Measurements from ENCODE around the gene MLX. TPM values are rescaled to one million over a fixed set of nuclear protein-coding genes. Genes with fewer than 3 reads are reported as not detected.
"Not testable (repeated sequence)": the region's sequence is repeated elsewhere in the genome, so short reads cannot be mapped to it uniquely, and the experiment has no call there.

MLX gene
- total and polyA plus RNA-seq, 8 donors = 39.1 to 101 (median 59.5) TPM

DNA sequence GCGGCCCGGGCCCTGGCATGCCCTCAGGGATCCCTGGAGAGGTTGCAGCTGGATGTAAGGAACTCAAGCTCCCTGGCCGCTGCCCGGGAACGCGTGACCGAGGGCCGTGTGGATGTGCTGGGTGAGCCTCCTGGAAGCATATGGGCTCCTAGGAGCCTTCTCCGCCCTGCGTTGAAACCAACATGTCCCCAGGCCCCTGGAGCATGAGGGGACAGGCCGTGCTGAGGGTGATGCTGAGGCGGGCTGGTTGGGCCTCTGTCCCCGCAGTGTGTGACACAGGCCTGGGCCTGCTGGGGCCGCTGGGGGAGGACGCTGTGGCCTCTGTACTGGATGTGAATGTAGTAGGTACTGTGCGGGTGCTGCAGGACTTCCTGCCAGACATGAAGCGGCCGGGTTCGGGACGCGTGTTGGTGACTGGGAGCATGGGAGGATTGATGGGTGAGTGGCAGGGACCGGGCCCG is 19.9 kb upstream of the MLX start:
- intact Hi-C loops (cut with DNase I; ENCODE audit: low total_unique reads) = no loop called here
- DNase-seq = no peak
- Histone ChIP-seq H3K27ac (no peak overlapping the region), H3K4me1 (peaks cover 5 to 27% (median 20%) of the 10 kb centered on the region in 4 donors), H3K4me3 (no peak overlapping the region), H3K36me3 (peaks cover 21 to 40% (median 29%) of the 10 kb centered on the region in 4 donors), H3K9me3 (no peaks in the 10 kb centered on the region), H3K27me3 (no peaks in the 10 kb centered on the region)
- TF ChIP-seq, protein P1, sequence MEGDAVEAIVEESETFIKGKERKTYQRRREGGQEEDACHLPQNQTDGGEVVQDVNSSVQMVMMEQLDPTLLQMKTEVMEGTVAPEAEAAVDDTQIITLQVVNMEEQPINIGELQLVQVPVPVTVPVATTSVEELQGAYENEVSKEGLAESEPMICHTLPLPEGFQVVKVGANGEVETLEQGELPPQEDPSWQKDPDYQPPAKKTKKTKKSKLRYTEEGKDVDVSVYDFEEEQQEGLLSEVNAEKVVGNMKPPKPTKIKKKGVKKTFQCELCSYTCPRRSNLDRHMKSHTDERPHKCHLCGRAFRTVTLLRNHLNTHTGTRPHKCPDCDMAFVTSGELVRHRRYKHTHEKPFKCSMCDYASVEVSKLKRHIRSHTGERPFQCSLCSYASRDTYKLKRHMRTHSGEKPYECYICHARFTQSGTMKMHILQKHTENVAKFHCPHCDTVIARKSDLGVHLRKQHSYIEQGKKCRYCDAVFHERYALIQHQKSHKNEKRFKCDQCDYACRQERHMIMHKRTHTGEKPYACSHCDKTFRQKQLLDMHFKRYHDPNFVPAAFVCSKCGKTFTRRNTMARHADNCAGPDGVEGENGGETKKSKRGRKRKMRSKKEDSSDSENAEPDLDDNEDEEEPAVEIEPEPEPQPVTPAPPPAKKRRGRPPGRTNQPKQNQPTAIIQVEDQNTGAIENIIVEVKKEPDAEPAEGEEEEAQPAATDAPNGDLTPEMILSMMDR (IDR thresholded peaks at IDR 0.05) = no peak
- WGBS, 5 donors = 73 to 89% (median 81%) methylated on average over 10 to 23 of the region's 23 CpGs

DNA sequence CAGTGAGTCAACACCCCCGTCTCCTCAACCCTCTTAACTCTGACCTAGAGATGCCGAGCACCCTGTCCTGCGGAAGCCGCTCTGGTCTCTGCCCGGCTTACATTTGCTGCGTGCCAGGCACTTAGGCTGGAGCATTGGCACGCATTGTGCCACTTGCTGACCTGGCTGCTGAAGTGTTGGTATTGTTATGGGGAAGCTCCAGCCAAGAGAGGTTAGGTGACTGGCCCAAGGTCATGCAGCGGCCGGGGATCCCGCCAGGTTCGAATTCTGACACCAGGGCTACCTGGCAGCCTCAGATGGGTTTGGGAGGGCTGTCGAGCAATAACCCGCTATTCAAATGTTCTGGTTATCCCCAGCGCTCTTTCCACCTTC is 19.2 kb upstream of the MLX start:
- no peaks in the 10 kb centered on the region for H3K27me3 ChIP-seq
- TF ChIP-seq EP300 (IDR thresholded peaks at IDR 0.05) = no peak
- no peak for TF ChIP-seq POLR2A (IDR thresholded peaks at IDR 0.05)
- TF ChIP-seq, protein P1 (IDR thresholded peaks at IDR 0.05) = no peak
- TF ChIP-seq POLR2AphosphoS5 (IDR thresholded peaks at IDR 0.05) = no peak
- 56 to 76% (median 72%) methylated on average over 5 to 14 of the region's 14 CpGs for WGBS, 5 donors
- H3K36me3 ChIP-seq = peaks cover 14 to 38% (median 23%) of the 10 kb centered on the region in 4 donors
- H3K9me3 ChIP-seq = no peaks in the 10 kb centered on the region
- intact Hi-C loops (cut with DNase I; ENCODE audit: low total_unique reads) = no loop called here
- H3K27ac ChIP-seq = peak overlapping the region in 1 of 5 donors; percentile 1
- peak in 1 of 2 donors; percentile 45 for DNase-seq
- peaks cover 5 to 33% (median 22%) of the 10 kb centered on the region in 4 donors for H3K4me1 ChIP-seq
- H3K4me3 ChIP-seq = peak overlapping the region in 3 of 4 donors; percentile 39 to 55 (median 45)

DNA sequence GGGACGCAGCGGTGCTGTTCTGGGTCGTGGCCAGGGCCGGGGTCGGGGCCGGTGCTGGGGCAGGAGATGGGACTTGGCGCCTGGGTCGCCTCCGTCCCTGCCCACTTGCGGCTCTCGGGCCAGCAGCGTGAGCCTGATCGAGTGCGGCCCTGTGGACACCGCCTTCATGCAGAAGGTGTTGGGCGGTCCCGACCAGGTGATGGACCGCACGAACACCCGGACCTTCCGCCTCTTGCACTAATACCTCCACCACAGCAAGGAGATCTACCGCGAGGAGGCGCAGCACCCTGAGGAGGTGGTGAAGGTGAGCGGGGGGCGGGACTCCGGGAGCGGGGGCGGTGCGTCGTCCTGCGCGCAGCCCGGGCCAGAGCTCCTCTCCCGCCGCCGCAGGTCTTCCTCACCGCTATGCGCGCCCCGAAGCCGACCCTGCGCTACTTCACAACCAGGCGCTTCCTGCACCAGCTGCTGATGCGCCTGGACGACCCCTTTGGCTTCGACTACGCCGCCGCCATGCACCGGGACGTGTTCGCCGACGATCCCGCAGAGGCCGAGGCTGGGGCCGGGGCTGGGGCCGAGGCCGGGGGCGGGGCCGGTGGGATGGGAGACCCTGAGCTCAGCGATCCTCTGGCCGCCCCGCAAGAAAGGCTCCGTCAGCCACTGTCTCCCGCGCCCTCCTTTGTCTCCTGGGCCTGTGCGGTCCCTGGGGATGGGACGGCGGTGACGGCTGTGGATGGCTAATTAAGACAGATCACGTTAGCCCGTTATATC is 18.6 kb upstream of the MLX start:
- peak overlapping the region; percentile 32 to 55 (median 42) for H3K4me3 ChIP-seq
- H3K36me3 ChIP-seq = peaks cover 8 to 37% (median 22%) of the 10 kb centered on the region in 4 donors
- peak overlapping the region in 1 of 5 donors; percentile 1 for H3K27ac ChIP-seq
- peaks cover 7 to 38% (median 27%) of the 10 kb centered on the region in 4 donors for H3K4me1 ChIP-seq
- peak; percentile 94 for DNase-seq
- TF ChIP-seq POLR2AphosphoS5 (IDR thresholded peaks at IDR 0.05) = peak; percentile 7 to 81 (median 24)
- TF ChIP-seq, protein P1 (IDR thresholded peaks at IDR 0.05) = peak in 5 of 7 experiments; percentile 20 to 62 (median 57)
- no peak for TF ChIP-seq EP300 (IDR thresholded peaks at IDR 0.05)
- TF ChIP-seq POLR2A (IDR thresholded peaks at IDR 0.05) = no peak
- no peaks in the 10 kb centered on the region for H3K27me3 ChIP-seq
- 9 to 38% (median 14%) methylated on average over 21 to 74 of the region's 74 CpGs for WGBS, 5 donors
- intact Hi-C loops (cut with DNase I; ENCODE audit: low total_unique reads) = no loop called here
- H3K9me3 ChIP-seq = no peaks in the 10 kb centered on the region

DNA sequence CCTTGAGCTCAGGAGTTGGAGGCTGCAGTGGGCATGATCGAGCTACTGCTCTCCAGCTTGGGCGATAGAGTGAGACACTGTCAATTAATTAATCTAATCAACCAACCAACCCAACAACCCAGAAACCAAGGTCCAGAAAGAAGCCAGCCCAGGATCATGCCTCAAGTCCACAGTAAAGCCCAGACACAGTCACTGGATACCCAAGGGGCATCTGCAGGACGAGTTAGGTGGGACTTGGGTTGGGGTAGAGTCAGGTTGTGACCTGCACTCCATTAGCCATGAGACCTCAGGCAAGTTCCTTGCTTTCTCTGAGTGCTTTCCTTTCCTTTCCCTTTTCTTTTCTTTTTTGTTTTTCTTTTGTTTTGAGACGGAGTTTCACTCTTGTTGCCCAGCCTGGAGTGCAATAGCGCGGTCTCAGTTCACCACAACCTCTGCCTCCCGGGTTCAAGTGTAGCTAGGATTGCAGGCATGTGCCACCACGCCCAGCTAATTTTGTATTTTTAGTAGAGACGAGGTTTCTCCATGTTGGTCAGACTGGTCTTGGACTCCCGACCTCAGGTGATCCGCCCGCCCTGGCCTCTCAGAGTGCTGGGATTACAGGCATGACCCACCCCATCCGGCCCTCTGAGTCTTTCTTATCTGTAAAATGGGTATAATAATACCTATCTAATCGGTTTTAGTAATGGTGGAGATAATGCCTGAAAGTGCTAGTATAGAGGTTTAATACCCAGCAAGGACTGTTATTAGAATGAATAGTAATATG is 17.7 kb upstream of the MLX start:
- peaks cover 3 to 28% (median 13%) of the 10 kb centered on the region in 4 donors for H3K36me3 ChIP-seq
- H3K4me1 ChIP-seq = peaks cover 16 to 47% (median 36%) of the 10 kb centered on the region in 4 donors
- TF ChIP-seq, protein P1 (IDR thresholded peaks at IDR 0.05) = no peak
- TF ChIP-seq POLR2A (IDR thresholded peaks at IDR 0.05) (no peak), EP300 (IDR thresholded peaks at IDR 0.05) (no peak), POLR2AphosphoS5 (IDR thresholded peaks at IDR 0.05) (no peak)
- no peak for DNase-seq
- no peaks in the 10 kb centered on the region for H3K9me3 ChIP-seq
- intact Hi-C loops (cut with DNase I; ENCODE audit: low total_unique reads) = no loop called here
- WGBS, 5 donors = 53 to 70% (median 63%) methylated on average over 14 of the region's 14 CpGs
- peak overlapping the region in 2 of 4 donors; percentile 39 to 55 for H3K4me3 ChIP-seq
- H3K27ac ChIP-seq = no peak overlapping the region
- no peaks in the 10 kb centered on the region for H3K27me3 ChIP-seq

DNA sequence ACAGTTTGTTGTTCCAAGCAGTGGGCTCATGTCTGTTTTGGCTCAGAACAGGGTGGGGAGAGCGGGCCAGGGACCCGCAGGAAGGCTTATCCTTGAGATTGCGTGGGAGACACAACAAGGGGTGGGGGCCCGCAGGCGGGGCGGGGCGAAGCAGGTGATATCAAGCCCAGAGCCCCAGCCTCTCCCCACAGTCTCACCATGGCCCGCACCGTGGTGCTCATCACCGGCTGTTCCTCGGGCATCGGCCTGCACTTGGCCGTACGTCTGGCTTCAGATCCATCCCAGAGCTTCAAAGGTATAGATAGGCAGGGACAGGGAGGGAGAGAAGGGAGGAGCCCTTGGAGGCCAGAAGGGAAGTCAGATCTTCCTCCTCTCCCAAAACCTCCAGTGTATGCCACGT is 14.2 kb upstream of the MLX start, which contains the start of gene HSD17B1:
HSD17B1 (plus strand) TSS at position 188 of the 400 bp plus-strand sequence; CDS start at position 199, 11 bp downstream.
- peaks cover 22 to 55% (median 46%) of the 10 kb centered on the region in 4 donors for H3K4me1 ChIP-seq
- peaks cover 0 to 14% (median 6%) of the 10 kb centered on the region in 4 donors for H3K36me3 ChIP-seq
- peak within 1 kb of the TSS in 4 of 5 donors; percentile 88 to 93 (median 92) for H3K27ac ChIP-seq
- 88 to 93% (median 90%) methylated on average over 9 to 15 of the region's 15 CpGs for WGBS, 5 donors
- intact Hi-C loops (cut with DNase I; ENCODE audit: low total_unique reads); H3K27me3 ChIP-seq; H3K9me3 ChIP-seq; DNase-seq: not testable (repeated sequence)
- H3K4me3 ChIP-seq = peak within 1 kb of the TSS; percentile 66 to 86 (median 76)
